GM21529 (cell line): Measurements from ENCODE around the gene ANKS1B.

ENCODE experiments used
- ATAC-seq: cut with Tn5 transposase; IDR thresholded peaks from one replicate; pipeline ENCODE4 v1.9.1; 2021; ENCODE audit not compliant: unreplicated experiment

The ANKS1B gene

GRCh38 chr12:99092100-99092851 lies 892.5 kb downstream of the ANKS1B start:
- ATAC-seq, result no peak

DNA sequence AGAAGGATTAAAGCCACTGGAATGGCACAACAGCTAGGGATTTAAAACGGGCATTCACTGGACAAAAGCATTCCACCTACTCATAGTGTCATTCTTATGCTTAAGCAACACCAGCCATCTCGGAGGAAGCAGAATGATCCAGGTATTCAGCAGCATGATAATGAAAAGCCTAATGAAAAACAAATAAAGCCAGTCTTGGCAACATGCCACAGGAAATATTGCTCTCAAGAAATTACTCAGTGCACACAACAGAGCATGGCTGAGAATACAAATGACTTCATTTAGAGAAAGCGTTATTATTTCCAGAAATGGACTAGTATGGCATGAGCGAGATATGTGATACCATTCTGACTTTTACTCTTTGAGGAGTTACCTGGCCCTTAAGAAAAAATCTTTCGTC lies 897.5 kb downstream of the ANKS1B start:
- ATAC-seq, result no peak

DNA sequence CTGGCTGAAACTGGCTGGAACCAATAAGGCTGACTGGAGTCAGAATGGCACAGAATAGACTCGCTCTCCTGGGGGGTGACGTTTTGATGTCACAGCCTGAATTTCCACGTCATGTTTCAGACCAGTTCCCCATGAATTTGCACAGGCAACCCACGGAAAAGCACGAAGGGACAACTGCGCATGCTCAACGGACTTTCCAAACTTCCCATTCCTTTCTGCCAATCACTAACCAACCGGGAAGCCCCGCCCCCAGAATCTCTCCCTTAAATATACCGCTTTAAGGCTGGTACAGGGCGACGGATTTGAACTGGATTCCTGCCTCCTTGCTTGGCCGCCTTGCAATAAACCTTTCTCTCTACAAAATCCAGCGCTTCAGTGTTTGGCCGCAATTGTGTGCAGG lies 904.9 kb downstream of the ANKS1B start:
- ATAC-seq, result no peak

DNA sequence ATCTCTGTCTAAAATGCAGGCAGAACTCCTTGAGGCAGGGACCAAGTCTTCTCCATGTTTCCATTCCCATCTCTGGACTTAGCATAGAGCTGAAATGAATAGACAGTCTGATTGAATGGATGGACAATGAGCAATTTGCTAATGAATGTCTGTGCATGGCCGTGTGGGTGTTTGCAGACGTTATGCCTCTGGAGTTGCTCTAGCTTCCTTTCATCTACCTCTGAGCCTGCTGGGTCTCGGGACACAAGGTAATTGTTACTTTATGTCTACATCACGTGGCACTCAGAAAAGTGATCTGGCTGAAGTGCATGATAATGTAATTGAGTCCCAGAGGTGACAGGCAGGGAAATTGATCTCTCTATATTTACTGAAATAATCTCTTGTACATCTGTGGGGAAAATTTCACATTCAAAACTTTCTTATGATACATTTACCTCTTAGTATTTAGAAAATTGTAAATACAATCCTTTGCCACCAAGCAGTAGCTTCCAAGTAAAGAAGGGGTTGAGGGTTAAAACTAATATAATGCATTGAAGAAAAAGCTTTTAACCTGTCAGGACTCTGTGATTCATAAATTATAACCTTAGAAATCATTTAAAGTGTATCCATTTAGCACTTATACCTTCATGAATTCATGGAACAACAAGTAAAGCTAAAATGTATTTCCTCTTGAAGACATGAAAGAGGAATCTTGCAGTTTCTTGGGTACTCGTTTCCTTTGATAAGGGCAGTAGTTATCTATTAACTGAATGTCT lies 915.6 kb downstream of the ANKS1B start:
- ATAC-seq, result no peak

DNA sequence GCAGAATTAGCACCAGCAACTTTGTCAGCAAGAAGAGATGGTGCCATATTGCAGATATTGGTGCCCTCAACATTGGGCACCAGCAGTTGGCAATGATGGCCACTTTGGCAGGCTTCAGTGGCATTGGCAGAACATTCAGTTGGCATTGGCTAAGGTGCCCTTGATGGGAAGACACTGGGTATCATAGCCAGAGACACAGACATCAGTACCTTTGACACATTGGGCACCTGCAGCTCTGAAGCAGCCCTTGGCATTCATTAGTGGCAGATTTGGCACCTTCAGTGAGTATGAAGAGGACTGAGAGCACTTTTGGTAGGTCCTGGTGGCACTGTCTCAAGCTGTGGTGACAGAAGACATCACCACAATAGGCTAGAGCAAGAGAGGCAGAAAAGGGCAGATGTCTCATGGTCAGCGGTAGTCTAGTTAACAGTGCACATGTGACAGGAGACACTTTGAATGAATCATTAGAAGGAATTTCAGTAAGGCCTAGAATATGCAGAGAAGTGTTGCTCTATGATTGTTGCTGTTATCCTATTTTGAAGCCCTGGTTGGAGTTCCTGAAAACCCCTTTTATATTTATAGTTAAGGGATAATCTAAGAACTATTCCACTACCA lies 917.5 kb downstream of the ANKS1B start:
- no peak for ATAC-seq

DNA sequence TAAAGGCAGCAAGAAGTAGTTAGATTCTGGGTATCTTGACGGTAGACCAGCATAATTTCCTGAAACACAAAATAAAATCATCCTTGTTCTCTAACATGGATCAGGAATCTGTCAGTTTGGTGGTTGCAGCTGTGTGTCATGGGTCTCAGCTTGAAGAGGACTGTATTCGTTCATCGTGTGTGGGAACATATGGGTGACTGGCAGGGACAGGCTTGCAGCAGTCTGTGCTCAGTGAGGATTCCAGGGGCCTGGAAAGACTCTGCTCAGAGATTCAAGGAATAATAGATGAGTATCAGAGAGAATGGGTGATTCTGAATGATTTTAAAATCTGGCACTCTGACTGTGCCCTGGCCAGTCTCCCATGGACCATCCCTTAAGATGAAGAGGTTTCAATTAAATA lies 918.0 kb downstream of the ANKS1B start:
- no peak for ATAC-seq

DNA sequence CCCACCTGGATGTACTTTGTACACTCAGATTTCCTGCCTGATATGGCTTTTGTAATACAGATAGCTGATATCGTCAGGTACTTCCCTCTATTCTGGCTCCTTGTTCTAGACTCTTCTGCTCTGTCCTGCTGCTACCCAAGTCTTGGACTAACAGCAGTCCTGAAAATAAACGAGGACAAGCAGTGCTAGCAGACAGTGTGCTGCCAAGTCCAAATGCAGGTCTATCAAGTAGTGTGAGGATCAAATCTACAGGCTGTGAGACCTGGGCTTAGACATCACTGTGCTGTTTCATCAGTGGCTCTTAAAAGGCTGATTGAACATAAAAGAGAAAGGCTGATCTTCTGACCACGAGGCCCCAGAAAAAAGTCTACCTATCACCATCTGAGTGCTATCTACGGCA lies 921.6 kb downstream of the ANKS1B start:
- no peak for ATAC-seq

GRCh38 chr12:99059824-99060511 lies 924.8 kb downstream of the ANKS1B start:
- ATAC-seq, result no peak

DNA sequence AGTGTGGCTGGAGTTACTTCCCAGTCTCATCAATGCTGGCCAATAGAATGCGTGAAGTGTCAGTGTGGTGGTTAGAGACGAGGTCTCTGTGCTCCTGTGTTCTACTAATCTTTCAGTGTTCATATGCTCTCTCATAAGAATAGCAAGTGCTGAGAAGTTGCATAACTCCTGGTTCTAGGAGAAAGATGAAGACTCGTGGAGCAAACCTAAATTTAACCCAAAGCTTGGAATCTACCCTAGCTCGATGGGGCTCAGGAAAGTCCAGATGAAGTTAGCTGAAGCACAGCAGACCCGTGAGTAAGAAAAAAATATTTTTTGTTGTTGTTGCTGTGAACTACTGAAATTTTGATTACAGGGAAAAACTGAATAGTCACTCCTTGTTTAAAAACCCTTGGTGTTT lies 927.1 kb downstream of the ANKS1B start:
- no peak for ATAC-seq

- ATAC-seq, result no peak
Measured at GRCh38 chr12:99056186-99056585, 928.5 kb downstream of the ANKS1B start.

DNA sequence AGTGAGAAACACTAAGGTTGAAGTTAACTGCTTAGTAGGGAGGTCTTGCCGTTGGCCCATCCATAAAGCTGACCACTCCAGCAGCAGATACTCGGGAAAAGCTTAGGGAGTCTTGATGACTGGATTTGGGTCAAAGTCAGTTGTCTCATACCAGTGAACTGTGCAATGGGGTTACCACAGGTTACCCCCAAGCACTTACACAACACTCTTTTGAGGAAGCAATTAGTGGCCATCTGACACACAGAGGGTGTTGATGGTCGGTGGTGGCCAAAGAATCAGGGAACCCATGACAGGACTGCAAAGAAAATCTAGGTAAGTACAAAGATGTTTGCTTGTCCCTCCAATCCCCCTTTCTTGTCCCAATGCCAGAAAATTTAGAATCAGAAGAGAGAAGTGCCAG lies 929.4 kb downstream of the ANKS1B start:
- ATAC-seq, result no peak

DNA sequence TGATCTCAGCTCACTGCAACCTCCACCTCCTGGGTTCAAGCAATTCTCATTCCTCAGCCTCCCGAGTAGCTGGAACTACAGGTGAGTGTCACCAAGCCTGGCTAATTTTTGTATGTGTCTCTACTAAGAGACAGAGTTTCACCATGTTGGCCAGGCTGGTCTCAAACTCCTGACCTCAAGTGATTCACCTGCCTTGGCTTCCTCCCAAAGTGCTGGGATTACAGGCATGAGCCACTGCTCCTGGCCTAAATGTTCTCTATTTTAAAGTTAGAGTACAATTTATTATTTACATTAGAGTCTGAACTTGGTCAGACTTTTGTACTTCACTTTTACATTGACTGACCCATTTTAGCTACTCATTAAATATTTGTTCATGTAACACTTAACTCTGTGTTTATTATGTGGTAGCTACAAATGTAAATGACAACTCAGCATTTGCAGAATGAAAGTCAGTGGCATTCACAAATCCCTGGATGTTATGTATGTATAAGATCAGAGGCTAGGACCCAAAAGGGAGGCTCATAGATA lies 930.1 kb downstream of the ANKS1B start:
- no peak for ATAC-seq

GRCh38 chr12:99053616-99054362 lies 930.9 kb downstream of the ANKS1B start:
- no peak for ATAC-seq

DNA sequence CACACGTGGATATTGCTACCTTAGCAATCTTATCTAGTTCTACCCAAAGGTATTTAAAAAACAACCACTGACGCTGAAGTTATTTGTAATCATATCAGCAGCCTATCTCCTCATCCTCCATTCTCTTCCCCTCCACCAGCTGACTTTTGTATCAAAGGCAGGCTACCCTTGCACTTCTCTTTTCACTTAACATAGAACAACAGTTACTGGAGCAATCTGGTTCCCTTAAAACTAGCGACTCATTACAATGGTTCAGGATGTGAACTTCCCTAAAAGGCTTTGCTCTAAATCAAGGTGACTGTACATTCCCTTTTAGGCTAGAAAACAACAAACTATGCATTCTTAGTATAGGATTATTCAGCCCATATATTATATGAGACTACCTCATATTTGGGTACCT lies 935.0 kb downstream of the ANKS1B start:
- ATAC-seq, result no peak

- no peak for ATAC-seq
Measured at GRCh38 chr12:99045158-99045557, 939.6 kb downstream of the ANKS1B start.

DNA sequence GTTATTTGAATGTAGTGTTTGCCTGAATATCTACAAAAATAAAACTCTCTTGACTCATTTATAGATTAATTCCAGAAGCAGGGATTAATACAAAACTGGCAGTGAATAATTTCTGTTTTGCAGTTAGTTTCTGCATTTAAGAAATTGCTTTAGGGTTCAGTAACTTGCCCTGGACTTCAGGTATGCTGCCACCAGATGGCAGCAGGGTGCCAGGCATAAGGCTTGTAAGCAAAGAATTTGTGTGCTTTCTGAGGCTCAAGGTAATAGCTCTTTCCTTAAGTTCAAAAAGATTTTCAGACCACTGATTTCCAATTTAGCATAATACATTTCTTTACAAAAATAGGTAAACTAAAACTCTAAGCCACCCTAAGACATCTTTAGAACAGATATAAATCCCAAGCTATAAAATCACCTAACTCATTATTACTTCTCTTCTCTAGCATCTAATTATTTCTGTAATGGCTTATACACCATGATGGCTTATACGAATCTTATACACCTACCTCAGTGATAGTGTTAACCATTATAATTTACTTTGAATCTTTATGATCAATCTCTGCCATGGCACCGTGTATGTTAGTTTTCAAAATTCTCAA lies 941.3 kb downstream of the ANKS1B start:
- peak; percentile 70 for ATAC-seq

GRCh38 chr12:99042226-99042625 lies 942.5 kb downstream of the ANKS1B start:
- no peak for ATAC-seq

- ATAC-seq, result no peak
Measured at GRCh38 chr12:99039367-99040120, 945.2 kb downstream of the ANKS1B start.

- ATAC-seq, result no peak
Measured at GRCh38 chr12:99036566-99036965, 948.2 kb downstream of the ANKS1B start.
